Activated gamma-delta T cell (primary cell): Measurements from ENCODE around the gene TTC31.

Source experiments
- DNase-seq: peaks from one replicate; lab custom pipeline; 2025; lab: John Stamatoyannopoulos, UW

The TTC31 gene

GRCh38 chr2:74505448-74506246 is 22.8 kb downstream of the TTC31 start:
- DNase-seq, result no peak

GRCh38 chr2:74507145-74507925 is 24.5 kb downstream of the TTC31 start, which contains the start of gene PCGF1:
PCGF1 (minus strand) TSS chr2:74507695; CDS start chr2:74507668, 27 bp downstream.
- DNase-seq, result peak; percentile 90

DNA sequence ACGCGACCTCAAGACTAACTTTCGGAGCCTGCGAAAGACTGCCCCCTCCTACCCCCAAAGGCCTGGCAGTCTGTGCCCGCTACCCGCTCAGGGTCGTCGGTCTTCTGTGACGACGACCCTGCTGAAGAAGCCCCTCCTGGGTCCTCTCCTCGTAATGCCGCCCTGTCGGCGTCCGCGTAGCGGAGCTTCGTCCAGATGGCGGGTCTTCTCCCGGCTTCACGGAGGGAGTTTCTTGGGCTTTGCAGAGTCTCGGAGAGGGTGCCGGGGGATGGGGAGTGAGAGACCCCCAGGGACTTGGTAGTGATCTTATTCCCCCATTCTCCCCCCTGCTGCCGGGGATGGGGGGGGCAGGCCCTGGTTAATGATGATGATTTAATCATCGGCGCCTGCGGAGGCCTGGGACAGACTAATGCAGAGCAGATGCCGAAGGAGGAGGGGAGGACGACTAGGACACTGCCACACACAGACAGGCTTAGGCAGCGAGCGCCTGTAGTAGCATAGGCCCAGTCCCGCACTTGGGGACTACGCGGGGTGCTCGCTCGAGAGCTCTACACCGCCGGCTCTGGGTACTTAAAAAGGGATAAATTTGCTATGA is 25.1 kb downstream of the TTC31 start:
- no peak for DNase-seq

DNA sequence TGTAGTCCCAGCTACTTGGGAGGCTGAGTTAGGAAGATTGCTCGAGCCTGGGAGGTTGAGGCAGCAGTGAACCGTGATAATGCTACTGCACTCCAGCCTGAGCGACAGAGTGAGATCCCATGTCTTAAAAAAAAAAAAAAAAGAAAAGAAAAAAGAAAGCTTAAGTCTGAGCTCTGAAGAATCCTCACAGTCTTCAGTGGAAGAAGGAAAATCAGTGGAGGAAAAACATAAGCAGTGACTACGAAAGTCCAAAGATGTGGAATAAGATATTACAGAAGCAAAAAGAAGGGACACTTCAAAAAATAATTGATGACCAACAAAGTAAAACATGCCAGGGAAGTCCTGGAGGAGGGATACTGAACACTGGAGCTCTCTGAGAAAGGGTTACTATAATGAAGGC is 27.4 kb downstream of the TTC31 start:
- DNase-seq, result no peak

GRCh38 chr2:74511104-74511989 is 28.5 kb downstream of the TTC31 start:
- no peak for DNase-seq

- no peak for DNase-seq
These were observed 30.1 kb downstream of the TTC31 start for GRCh38 chr2:74512744-74513604.

DNA sequence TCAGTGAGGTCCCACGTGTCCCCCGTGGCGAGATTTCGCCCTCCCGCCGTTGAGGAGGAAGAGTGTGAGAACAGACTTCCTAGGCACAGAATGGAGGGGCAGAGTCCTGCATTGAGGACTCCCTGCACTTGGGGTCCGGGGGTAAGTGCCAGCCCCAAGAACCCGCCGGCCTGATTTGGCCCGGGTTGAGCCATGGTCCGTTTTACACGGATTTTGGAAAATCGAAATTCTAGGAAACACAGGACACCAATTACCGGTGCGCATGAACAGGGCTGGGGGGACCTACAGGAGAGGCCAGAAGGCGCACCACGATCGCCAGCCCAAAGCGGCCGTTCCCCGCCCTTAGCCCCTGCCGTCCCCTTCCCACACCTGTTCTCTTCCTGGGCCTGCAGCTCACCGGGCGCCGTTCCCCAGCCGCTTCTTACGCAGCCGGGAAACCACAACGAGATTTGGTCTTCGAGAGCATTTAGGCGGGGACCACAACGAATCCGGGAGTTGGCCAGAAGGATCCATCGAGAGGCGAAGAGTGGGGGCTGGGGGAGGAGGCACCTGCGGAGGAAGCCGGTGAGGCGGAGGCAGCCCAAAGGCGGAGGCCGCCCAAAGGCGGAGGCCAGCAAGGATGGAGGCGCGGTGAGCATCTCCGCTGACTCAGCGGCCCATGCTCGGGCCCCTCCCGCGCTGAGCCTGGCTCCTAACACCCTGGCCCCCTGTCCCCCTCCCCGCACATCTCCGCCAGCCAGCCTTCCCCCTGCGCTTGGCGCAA is 30.9 kb downstream of the TTC31 start:
- DNase-seq, result no peak

DNA sequence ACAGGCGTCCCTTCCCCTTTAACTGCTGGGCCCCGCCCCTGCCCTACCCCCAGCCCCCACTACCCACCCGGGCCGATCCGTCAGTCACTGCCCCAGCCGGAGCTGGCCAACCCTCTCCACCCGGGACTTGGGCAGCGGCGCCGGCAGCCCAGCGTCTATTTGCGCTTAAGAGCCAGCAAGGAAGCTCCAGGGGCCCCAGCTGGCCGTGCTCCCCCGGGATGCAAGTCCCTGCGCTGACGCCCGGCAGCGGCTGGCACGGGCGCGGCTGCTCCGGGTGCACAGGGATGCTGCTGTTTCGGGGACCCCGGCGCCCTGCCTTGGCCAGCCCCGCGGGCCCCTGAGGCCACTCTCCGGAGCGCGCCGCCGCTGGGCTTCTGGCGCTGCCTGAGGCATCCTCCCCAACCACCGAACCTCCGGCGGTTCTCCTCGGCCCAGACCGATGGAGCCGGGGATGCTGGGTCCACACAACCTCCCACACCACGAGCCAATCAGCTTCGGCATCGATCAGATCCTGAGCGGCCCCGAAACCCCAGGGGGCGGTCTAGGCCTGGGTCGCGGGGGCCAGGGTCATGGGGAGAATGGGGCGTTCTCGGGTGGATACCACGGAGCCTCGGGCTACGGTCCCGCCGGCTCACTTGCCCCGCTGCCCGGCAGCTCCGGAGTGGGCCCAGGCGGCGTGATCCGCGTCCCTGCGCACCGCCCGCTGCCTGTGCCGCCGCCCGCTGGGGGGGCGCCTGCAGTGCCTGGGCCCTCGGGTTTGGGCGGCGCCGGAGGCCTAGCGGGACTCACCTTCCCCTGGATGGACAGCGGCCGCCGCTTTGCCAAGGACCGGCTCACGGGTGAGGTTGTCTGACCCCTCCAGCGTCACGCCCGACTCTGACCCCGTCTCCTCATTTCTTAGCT is 31.7 kb downstream of the TTC31 start, which contains the start of gene TLX2:
Gene TLX2 (plus strand): TSS at position 83 of the 903 bp plus-strand sequence. CDS start 357 bp downstream, at position 440.
- no peak for DNase-seq

DNA sequence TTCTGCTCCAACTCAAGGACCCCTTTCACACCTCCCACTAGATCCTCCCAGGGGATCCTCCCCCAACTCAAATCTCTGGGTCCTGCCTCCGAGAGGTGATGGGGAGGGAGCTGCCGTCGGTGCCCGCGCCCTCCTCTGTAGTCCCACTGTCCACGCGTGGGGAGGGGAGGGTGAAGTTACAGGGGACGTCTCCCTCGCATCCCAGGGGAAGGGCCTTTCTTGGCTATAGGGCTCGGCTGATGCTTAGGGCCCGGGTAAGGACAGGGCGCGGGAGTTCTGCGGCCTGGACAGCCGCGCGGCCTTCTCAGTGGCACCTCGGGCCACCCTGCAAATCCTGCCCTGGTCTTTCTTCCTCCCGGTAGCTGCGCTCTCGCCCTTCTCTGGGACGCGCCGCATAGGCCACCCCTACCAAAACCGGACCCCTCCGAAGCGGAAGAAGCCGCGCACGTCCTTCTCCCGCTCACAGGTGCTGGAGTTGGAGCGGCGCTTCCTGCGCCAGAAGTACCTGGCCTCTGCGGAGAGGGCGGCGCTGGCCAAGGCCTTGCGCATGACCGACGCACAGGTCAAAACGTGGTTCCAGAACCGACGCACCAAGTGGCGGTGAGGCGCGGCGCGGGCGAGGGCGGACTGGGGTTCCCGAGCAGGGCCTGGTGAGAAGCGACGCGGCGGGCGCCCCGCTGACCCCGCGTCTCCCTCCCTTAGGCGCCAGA is 32.5 kb downstream of the TTC31 start:
- DNase-seq, result no peak

DNA sequence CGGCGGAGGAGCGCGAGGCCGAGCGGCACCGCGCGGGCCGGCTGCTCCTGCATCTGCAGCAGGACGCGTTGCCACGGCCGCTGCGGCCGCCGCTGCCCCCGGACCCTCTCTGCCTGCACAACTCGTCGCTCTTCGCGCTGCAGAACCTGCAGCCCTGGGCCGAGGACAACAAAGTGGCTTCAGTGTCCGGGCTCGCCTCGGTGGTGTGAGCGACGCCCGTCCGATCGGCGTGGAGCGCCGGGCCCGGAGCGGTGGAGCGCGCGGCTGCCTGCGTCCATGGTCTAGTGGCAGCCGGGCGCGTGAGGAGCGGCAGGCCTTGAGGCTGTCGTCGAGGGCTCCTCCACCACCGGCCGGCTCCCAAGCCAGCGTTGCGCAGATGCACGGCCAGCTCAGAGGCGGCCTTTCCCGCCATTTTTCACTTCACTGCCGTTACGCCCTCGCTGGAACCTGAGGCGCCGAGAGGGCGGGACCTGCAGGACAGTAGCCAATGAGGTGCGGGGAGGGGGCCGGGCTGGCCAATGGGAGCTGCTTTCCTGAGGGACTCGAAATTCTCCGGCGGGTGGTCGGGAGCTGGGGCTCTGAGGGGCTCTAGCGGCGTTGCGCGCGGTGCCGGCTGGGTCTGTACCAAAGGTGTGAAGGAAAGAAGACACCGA is 33.2 kb downstream of the TTC31 start:
- peak; percentile 39 for DNase-seq

GRCh38 chr2:74516650-74517049 is 33.8 kb downstream of the TTC31 start:
- DNase-seq, result no peak

GRCh38 chr2:74522516-74522915 is 39.6 kb downstream of the TTC31 start:
- DNase-seq, result no peak

GRCh38 chr2:74524005-74524404 is 41.1 kb downstream of the TTC31 start:
- DNase-seq, result no peak

- DNase-seq, result no peak
These were observed 42.3 kb downstream of the TTC31 start for GRCh38 chr2:74524955-74525716.

- DNase-seq, result no peak
These were observed 43.1 kb downstream of the TTC31 start, which contains the start of gene DQX1 for GRCh38 chr2:74525717-74526648. DQX1 (minus strand) TSS chr2:74526231; CDS start chr2:74525729, 502 bp downstream.
